Measurements from ENCODE around the gene IL22RA1. TPM values are rescaled to one million over a fixed set of nuclear protein-coding genes. Genes with fewer than 3 reads are reported as not detected.

Gene IL22RA1
- total and polyA plus RNA-seq, 9 of the 15 experiments (the other 6 are each of a cell fraction or from before 2014, with no cell fraction given) = not detected

DNA sequence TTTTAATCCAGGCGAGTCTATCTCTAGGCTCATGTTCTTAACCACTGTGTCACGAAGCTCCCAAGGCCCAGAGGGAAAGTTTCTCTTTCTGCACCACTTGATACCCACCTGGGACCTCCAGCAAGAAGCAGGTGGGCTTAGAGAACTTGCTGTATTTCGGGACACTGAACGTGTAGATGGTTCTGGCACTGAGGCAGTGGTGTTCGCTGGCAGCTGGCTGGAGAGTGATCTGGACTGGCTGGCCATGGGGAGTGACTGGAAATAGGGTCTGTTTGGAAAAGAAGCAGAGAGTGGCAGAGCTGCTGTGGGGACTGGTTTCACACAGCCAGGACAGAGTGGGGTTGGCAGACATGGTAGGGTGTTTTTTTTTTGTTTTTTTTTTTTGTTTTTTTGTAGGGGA lies 16.4 kb upstream of the IL22RA1 start:
- Histone ChIP-seq H3K36me3 (ENCODE audit: control insufficient read depth, insufficient read depth, low read length) (no peaks in the 10 kb centered on the region), H3K9me3 (replicated peaks; ENCODE audit: control insufficient read depth, insufficient read depth, low read depth, low read length) (no peaks in the 10 kb centered on the region), H3K9me1 (ENCODE audit: control insufficient read depth, insufficient read depth, low read length) (no peaks in the 10 kb centered on the region), H3K4me1 (replicated peaks in 1 of 2; ENCODE audit: control insufficient read depth in 2 of 2, insufficient read depth in 2 of 2, low read length in 2 of 2) (no peaks in the 10 kb centered on the region), H3K79me2 (ENCODE audit: control insufficient read depth, insufficient read depth, low read length) (no peaks in the 10 kb centered on the region), H3K4me2 (ENCODE audit: insufficient read depth, low read length) (no peak overlapping the region), H3K9ac (ENCODE audit: insufficient read depth in 1 of 2, low read depth in 2 of 2, low read length in 2 of 2) (no peak overlapping the region), H4K20me1 (replicated peaks; ENCODE audit: control insufficient read depth, insufficient read depth, low read length) (0 out of 2 replicates have a peak, but pooled peaks cover 8% of the 10 kb centered on the region), H3K4me3 (no peak overlapping the region), H2AFZ (ENCODE audit: low read depth, low read length) (no peak overlapping the region), H3K27me3 (ENCODE audit: control insufficient read depth in 2 of 2, insufficient read depth in 2 of 2, low read length in 2 of 2) (peaks cover 54 to 88% of the 10 kb centered on the region in 2 experiments), H3K27ac (ENCODE audit: extremely low read depth, low read depth, low read length) (no peak overlapping the region)
- FAIRE-seq (no peak), ATAC-seq (no peak), DNase-seq (ENCODE audit: extremely low read depth in 1 of 4, low spot score in 3 of 4) (no peak)
- CTCF ChIA-PET (ENCODE audit: low intra/inter-chr PET ratio) = no interaction called here
- in situ Hi-C loops (cut with MboI) = no loop called here
- WGBS (ENCODE audit: insufficient coverage, low coverage, missing lambda C conversion rate) = 0% methylated on average over 5 of the region's 5 CpGs
- POLR2A ChIA-PET = interaction anchor here (0.6 to 0.7 kb wide), 2 partner anchors 9 to 1873 kb away, joined by 3 to 4 read pairs; no protein-coding TSS in a partner anchor
- intact Hi-C loops (cut with micrococcal nuclease) = no loop called here
- no TSS peak for BruUV-seq (replicated peaks)
- TF ChIP-seq ZC3H8 (IDR thresholded peaks at IDR 0.05) (no peak), ZNF384 (IDR thresholded peaks at IDR 0.05; ENCODE audit: low read depth, low read length) (no peak), MYNN (IDR thresholded peaks at IDR 0.05) (no peak), MYNN (CRISPR knock-in tag; IDR thresholded peaks at IDR 0.05) (no peak), SREBF2 (CRISPR knock-in tag; IDR thresholded peaks at IDR 0.05) (no peak), ZNF780A (CRISPR knock-in tag; IDR thresholded peaks at IDR 0.05) (no peak), HNRNPH1 (optimal IDR thresholded peaks at IDR 0.05; ENCODE audit: low read depth, low read length) (no peak), BCL6 (CRISPR knock-in tag; IDR thresholded peaks at IDR 0.05) (no peak), HMG20A (CRISPR knock-in tag; conservative IDR thresholded peaks at IDR 0.05) (no peak), SRF (CRISPR knock-in tag; IDR thresholded peaks at IDR 0.05) (no peak), NFIC (IDR thresholded peaks at IDR 0.05) (no peak), ZNF76 (CRISPR knock-in tag; IDR thresholded peaks at IDR 0.05; ENCODE audit: borderline replicate concordance) (no peak)
- TF ChIP-seq, protein P1, sequence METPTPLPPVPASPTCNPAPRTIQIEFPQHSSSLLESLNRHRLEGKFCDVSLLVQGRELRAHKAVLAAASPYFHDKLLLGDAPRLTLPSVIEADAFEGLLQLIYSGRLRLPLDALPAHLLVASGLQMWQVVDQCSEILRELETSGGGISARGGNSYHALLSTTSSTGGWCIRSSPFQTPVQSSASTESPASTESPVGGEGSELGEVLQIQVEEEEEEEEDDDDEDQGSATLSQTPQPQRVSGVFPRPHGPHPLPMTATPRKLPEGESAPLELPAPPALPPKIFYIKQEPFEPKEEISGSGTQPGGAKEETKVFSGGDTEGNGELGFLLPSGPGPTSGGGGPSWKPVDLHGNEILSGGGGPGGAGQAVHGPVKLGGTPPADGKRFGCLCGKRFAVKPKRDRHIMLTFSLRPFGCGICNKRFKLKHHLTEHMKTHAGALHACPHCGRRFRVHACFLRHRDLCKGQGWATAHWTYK (CRISPR knock-in tag; IDR thresholded peaks at IDR 0.05) = no peak
- TF ChIP-seq, protein P2, sequence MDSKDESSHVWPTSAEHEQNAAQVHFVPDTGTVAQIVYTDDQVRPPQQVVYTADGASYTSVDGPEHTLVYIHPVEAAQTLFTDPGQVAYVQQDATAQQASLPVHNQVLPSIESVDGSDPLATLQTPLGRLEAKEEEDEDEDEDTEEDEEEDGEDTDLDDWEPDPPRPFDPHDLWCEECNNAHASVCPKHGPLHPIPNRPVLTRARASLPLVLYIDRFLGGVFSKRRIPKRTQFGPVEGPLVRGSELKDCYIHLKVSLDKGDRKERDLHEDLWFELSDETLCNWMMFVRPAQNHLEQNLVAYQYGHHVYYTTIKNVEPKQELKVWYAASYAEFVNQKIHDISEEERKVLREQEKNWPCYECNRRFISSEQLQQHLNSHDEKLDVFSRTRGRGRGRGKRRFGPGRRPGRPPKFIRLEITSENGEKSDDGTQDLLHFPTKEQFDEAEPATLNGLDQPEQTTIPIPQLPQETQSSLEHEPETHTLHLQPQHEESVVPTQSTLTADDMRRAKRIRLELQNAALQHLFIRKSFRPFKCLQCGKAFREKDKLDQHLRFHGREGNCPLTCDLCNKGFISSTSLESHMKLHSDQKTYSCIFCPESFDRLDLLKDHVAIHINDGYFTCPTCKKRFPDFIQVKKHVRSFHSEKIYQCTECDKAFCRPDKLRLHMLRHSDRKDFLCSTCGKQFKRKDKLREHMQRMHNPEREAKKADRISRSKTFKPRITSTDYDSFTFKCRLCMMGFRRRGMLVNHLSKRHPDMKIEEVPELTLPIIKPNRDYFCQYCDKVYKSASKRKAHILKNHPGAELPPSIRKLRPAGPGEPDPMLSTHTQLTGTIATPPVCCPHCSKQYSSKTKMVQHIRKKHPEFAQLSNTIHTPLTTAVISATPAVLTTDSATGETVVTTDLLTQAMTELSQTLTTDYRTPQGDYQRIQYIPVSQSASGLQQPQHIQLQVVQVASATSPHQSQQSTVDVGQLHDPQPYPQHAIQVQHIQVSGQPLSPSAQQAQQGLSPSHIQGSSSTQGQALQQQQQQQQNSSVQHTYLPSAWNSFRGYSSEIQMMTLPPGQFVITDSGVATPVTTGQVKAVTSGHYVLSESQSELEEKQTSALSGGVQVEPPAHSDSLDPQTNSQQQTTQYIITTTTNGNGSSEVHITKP (IDR thresholded peaks at IDR 0.05; ENCODE audit: partially characterized antibody) = no peak
- TF ChIP-seq, protein P3, sequence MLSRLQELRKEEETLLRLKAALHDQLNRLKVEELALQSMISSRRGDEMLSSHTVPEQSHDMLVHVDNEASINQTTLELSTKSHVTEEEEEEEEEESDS (CRISPR knock-in tag; IDR thresholded peaks at IDR 0.05) = no peak

All from K562 (cell line).